Vagina (tissue), 2 donors: Measurements from ENCODE around the gene PRMT7. TPM values are rescaled to one million over a fixed set of nuclear protein-coding genes. Genes with fewer than 3 reads are reported as not detected.

Experiments used
- DNase-seq, 2 donors: peaks; one replicate each; pipeline ENCODE4 v3.0.0-alpha.2; 2017; ENCODE audit errors: extremely low spot score in 2 of 2
- H3K27ac ChIP-seq: fragments of 200-600 bp; sonication (generic); one replicate; pipeline ENCODE4 v1.5.1; 2019
- H3K27me3 ChIP-seq: fragments of 200-600 bp; sonication (generic); one replicate; pipeline ENCODE4 v1.5.1; 2019
- H3K36me3 ChIP-seq, 2 donors: fragments of 200-600 bp; sonication (generic); one replicate each; pipeline ENCODE4 v1.5.1; 2017 to 2019
- H3K4me1 ChIP-seq: fragments of 200-600 bp; sonication (generic); one replicate; pipeline ENCODE4 v1.5.1; 2019
- H3K4me3 ChIP-seq, 2 donors: fragments of 200-600 bp; sonication (generic); 1 replicate in 1 of 2; 2 replicates in 1 of 2; pipeline ENCODE4 v1.5.1; 2016 to 2019
- H3K9me3 ChIP-seq: fragments of 200-600 bp; sonication (generic); one replicate; pipeline ENCODE4 v1.5.1; 2019
- POLR2A ChIP-seq, 2 donors: fragments of 450-650 bp; IDR thresholded peaks; one replicate each; pipeline ENCODE4 v1.6.1; 2017; ENCODE audit warnings: antibody characterized with exemption in 2 of 2, mild to moderate bottlenecking in 2 of 2, moderate library complexity in 2 of 2
- POLR2AphosphoS5 ChIP-seq, 2 donors: sonication (generic); formaldehyde crosslinking; IDR thresholded peaks; one replicate each; pipeline ENCODE4 v1.9.0; 2017; ENCODE audit warnings: antibody characterized with exemption in 2 of 2, mild to moderate bottlenecking in 2 of 2, low read depth in 1 of 2; ENCODE audit not compliant: insufficient read depth in 1 of 2
- intact Hi-C: fragments of 100-400 bp; cut with DNase I; formaldehyde crosslinking; loops from one replicate; pipeline ENCODE4 v1.15.1; 2023
- total RNA-seq: library from RNA; depleted of rRNA; stranded (reverse); fragments of >200 nt; gene quantifications from one replicate; pipeline ENCODE4 v1.2.3, GENCODE V29; 2016
- TF ChIP-seq, protein P1 (sequence below), 3 experiments: fragments of 450-650 bp in 2 of 3; fragments of 200-600 bp in 1 of 3; sonication (generic) in 1 of 3; IDR thresholded peaks; one replicate each; pipeline ENCODE4 v1.5.1; 2017 to 2019; ENCODE audit warnings: antibody characterized with exemption in 3 of 3, mild to moderate bottlenecking in 2 of 3, moderate library complexity in 2 of 3

Gene PRMT7
- total RNA-seq, 1 donor from 2014 or later, result 47.9 TPM

DNA sequence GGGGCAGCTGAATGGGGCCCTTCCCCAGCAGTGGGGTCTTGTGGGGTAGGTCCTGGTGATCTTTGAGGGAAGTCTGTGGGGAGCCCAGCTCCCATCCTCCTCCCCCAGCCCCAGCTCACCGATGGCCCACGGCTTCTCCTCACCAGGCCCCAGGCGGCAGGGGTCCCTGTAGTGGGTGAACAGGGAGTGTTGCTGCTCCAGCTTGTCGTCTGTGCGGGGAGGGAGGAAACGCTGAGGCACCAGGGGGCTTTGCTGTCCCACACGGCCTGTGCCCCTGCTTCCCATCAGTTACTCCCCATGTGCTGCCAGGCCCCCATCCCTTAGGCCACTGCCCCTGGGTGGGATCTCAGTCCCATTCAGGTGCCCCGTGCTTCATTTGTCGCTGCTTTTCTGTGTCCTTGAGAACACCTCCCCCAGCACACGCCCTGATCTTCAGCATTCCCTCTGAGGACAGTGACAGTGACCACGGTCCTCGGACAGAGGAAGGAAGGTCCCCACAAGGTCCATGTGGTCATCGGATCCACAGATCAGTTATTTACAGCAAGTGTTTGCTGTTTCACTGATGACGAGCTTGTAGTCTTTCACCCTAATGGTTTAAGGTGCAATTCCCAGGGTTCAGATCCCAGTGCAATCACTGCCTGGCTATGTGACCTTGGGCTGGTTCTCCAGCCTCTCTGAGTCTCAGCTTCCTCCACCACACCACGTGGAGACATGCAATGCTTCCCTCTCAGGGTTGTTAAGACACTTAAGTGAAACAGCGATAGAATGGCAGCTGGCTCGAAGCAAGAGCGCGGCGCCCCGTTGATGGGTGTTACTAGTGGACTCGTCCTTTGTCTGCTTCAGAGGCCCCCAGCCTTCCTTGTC, 53.1 kb downstream of the PRMT7 start:
- Histone ChIP-seq H3K27me3 (no peaks in the 10 kb centered on the region), H3K36me3 (no peaks in the 10 kb centered on the region), H3K4me1 (peaks cover 18% of the 10 kb centered on the region), H3K27ac (no peak overlapping the region), H3K4me3 (no peak overlapping the region), H3K9me3 (no peaks in the 10 kb centered on the region)
- DNase-seq, result no peak
- TF ChIP-seq POLR2A (IDR thresholded peaks at IDR 0.05) (no peak), POLR2AphosphoS5 (IDR thresholded peaks at IDR 0.05; ENCODE audit: insufficient read depth in 1 of 2, low read depth in 1 of 2) (no peak)
- TF ChIP-seq, protein P1, sequence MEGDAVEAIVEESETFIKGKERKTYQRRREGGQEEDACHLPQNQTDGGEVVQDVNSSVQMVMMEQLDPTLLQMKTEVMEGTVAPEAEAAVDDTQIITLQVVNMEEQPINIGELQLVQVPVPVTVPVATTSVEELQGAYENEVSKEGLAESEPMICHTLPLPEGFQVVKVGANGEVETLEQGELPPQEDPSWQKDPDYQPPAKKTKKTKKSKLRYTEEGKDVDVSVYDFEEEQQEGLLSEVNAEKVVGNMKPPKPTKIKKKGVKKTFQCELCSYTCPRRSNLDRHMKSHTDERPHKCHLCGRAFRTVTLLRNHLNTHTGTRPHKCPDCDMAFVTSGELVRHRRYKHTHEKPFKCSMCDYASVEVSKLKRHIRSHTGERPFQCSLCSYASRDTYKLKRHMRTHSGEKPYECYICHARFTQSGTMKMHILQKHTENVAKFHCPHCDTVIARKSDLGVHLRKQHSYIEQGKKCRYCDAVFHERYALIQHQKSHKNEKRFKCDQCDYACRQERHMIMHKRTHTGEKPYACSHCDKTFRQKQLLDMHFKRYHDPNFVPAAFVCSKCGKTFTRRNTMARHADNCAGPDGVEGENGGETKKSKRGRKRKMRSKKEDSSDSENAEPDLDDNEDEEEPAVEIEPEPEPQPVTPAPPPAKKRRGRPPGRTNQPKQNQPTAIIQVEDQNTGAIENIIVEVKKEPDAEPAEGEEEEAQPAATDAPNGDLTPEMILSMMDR (IDR thresholded peaks at IDR 0.05), result no peak
- intact Hi-C loops, result no loop called here

DNA sequence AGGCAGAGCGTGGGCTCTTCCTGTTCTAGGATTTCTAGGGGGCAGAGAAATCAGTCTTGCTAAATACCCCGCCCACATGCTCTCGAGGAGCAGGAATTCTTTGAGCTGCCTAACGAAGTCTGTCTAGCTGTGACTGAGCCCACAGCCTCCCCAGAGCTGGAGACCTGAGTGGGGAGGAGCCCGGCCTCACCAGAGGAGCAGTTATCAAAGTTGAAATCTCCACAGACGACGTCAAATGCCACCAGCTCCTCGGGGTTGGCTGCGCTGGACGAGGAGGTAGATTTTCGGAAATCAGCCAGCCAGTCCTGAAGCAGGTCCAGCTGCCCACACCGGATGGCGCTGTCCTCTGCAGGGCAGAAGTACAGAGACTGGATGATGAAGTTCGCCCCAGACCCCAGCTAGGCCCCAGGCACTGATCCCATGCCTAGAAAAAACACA, 53.8 kb downstream of the PRMT7 start:
- no peak overlapping the region for H3K4me3 ChIP-seq
- no peaks in the 10 kb centered on the region for H3K27me3 ChIP-seq
- TF ChIP-seq POLR2A (IDR thresholded peaks at IDR 0.05) (no peak), POLR2AphosphoS5 (IDR thresholded peaks at IDR 0.05; ENCODE audit: insufficient read depth in 1 of 2, low read depth in 1 of 2) (no peak)
- TF ChIP-seq, protein P1 (IDR thresholded peaks at IDR 0.05), result no peak
- no peak for DNase-seq
- no peak overlapping the region for H3K27ac ChIP-seq
- no peaks in the 10 kb centered on the region for H3K36me3 ChIP-seq
- peaks cover 18% of the 10 kb centered on the region for H3K4me1 ChIP-seq
- intact Hi-C loops, result no loop called here
- no peaks in the 10 kb centered on the region for H3K9me3 ChIP-seq

DNA sequence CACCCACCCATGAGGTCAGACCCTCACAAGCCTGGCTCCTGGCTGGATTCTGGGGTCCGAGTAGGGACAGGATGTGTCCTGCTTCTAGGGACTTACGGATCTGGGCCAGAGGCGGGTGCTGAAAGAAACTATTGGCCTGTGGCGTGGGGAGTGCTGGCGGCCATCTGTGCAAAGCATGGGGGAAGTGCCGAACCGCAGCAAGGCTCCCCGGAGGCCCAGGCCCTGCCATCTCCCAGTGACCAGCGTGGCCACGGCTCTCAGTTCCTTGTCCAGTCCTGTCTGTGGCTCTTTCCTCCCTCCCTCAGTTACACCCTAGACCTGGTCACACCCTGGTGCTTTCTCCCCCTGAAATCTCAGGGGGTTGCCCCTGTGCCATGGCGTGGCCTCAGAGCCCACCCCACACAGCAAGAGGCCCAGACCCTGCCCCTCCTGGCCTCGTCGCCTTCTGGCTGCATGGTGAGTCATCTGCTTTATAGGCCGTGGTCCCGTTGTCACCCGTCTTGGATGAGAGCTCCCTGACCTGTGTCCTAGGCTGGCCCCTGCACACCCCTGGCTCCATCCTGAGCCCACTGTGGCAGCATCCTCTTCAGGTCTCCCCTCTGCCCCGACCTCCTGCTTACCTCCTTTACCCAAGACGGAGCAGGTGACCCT, 54.5 kb downstream of the PRMT7 start:
- Histone ChIP-seq H3K4me1 (peaks cover 18% of the 10 kb centered on the region), H3K27ac (no peak overlapping the region), H3K27me3 (no peaks in the 10 kb centered on the region), H3K36me3 (no peaks in the 10 kb centered on the region), H3K4me3 (no peak overlapping the region), H3K9me3 (no peaks in the 10 kb centered on the region)
- DNase-seq, result no peak
- TF ChIP-seq, protein P1 (IDR thresholded peaks at IDR 0.05), result no peak
- no peak for TF ChIP-seq POLR2A (IDR thresholded peaks at IDR 0.05)
- no peak for TF ChIP-seq POLR2AphosphoS5 (IDR thresholded peaks at IDR 0.05; ENCODE audit: insufficient read depth in 1 of 2, low read depth in 1 of 2)
- intact Hi-C loops, result no loop called here

DNA sequence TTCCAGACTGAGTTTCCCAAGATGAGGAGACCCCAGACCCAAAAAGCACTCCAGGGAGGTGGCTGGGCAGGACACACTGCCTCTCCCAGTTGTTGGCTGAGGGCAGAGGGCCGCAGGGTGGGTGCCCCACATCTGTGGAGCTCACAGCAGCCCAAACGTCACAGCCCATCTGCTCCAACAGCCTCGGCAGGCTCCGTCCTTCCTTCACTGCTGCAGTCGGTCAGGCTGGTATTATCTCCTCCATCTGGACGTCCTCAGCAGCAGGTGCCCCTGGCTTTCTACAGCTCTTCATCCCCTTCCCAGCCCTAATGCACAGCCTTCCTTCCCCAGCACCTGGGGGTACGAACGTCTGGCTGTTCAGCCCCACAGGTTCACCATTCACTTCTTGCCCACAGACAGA, 55.2 kb downstream of the PRMT7 start:
- intact Hi-C loops, result no loop called here
- Histone ChIP-seq H3K27ac (no peak overlapping the region), H3K27me3 (no peaks in the 10 kb centered on the region), H3K9me3 (no peaks in the 10 kb centered on the region), H3K4me3 (no peak overlapping the region), H3K36me3 (no peaks in the 10 kb centered on the region), H3K4me1 (peaks cover 16% of the 10 kb centered on the region)
- no peak for TF ChIP-seq POLR2AphosphoS5 (IDR thresholded peaks at IDR 0.05; ENCODE audit: insufficient read depth in 1 of 2, low read depth in 1 of 2)
- no peak for TF ChIP-seq POLR2A (IDR thresholded peaks at IDR 0.05)
- TF ChIP-seq, protein P1 (IDR thresholded peaks at IDR 0.05), result no peak
- DNase-seq, result no peak

DNA sequence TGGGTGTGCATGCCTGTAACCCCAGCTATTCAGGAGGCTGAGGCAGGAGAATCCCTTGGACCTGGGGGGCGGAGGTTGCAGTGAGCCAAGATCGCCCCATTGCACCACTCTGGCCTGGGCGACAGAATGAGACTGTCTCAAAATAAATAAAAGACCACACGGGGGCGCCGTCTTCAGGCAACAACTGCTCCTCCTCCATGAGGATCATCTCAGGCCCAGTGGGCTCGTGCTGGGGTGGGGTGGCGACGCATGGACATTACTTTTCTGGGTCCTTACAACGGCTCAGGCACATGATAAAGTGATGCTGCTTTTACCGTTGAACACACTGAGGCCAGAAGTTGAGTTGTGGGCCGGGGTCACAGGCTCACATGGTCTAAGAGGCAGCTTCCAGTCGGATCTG, 56.2 kb downstream of the PRMT7 start:
- no peaks in the 10 kb centered on the region for H3K36me3 ChIP-seq
- intact Hi-C loops, result no loop called here
- H3K27me3 ChIP-seq, result no peaks in the 10 kb centered on the region
- H3K9me3 ChIP-seq, result no peaks in the 10 kb centered on the region
- no peak for DNase-seq
- TF ChIP-seq POLR2A (IDR thresholded peaks at IDR 0.05) (no peak), POLR2AphosphoS5 (IDR thresholded peaks at IDR 0.05; ENCODE audit: insufficient read depth in 1 of 2, low read depth in 1 of 2) (no peak)
- TF ChIP-seq, protein P1 (IDR thresholded peaks at IDR 0.05), result peak in 1 of 3 experiments; percentile 9
- no peak overlapping the region for H3K27ac ChIP-seq
- H3K4me1 ChIP-seq, result peaks cover 6% of the 10 kb centered on the region
- H3K4me3 ChIP-seq, result no peak overlapping the region
